GM12874 (cell line): Measurements from ENCODE around the gene TUBB4A.

Experiments used
- TF ChIP-seq, protein P1 (sequence below): IDR thresholded peaks from 2 replicates; pipeline ENCODE4 v1.5.1; 2011; ENCODE audit warnings: low read depth, mild to moderate bottlenecking, control low read depth, low read length, moderate library complexity; ENCODE audit not compliant: insufficient read depth

The TUBB4A gene

DNA sequence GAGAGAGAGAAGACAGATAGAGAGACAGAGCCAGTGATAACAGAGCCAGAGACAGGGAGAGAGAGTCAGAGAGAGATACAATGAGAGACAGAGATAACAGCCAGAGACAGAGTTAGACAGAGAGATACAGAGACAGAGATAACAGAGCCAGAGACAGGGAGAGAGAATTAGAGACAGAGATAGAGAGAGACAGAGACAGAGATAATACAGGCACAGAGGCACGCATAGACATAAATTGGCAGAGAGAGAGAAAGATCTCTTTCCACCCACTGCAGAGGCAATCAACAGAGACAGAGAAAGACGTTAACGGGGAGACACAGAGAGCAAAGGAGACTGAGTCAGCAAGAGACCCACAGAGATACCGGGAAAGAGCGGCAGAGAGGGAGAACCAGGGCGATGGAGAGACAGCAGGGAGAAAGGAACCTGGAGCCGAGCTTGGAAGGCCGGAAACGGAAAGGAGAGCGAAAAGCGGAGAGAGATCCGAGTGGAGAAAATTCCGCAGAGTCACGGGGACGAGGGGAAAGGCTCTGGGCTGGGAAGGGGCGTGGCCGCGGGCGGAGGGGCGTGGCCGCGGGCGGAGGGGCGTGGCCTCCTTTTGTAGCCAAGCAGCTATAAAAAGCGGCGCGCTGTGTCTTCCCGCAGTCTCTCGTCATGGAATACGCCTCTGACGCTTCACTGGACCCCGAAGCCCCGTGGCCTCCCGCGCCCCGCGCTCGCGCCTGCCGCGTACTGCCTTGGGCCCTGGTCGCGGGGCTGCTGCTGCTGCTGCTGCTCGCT lies 28.5 kb upstream of the TUBB4A start, which contains the start of gene TNFSF9:
Gene TNFSF9 (plus strand): TSS at position 641 of the 777 bp plus-strand sequence. CDS start 11 bp downstream, at position 652.
- TF ChIP-seq, protein P1, sequence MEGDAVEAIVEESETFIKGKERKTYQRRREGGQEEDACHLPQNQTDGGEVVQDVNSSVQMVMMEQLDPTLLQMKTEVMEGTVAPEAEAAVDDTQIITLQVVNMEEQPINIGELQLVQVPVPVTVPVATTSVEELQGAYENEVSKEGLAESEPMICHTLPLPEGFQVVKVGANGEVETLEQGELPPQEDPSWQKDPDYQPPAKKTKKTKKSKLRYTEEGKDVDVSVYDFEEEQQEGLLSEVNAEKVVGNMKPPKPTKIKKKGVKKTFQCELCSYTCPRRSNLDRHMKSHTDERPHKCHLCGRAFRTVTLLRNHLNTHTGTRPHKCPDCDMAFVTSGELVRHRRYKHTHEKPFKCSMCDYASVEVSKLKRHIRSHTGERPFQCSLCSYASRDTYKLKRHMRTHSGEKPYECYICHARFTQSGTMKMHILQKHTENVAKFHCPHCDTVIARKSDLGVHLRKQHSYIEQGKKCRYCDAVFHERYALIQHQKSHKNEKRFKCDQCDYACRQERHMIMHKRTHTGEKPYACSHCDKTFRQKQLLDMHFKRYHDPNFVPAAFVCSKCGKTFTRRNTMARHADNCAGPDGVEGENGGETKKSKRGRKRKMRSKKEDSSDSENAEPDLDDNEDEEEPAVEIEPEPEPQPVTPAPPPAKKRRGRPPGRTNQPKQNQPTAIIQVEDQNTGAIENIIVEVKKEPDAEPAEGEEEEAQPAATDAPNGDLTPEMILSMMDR: no peak

DNA sequence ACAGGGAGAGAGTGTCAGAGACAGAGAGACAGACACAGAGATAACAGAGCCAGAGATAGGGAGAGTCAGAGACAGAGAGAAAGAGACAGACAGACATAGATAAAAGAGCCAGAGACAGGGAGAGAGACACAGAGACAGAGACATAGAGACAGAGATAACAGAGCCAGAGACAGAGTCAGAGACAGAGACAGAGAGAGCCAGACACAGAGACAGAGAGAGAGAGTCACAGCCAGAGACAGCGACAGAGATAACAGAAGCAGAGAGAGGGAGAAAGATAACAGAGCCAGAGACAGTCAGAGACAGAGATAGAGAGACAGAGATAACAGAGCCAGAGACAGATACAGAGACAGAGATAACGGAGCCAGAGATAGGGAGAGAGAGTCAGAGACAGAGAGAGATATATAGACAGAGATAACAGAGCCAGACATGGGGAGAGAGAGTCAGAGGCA lies 27.9 kb upstream of the TUBB4A start:
- TF ChIP-seq, protein P1: no peak

DNA sequence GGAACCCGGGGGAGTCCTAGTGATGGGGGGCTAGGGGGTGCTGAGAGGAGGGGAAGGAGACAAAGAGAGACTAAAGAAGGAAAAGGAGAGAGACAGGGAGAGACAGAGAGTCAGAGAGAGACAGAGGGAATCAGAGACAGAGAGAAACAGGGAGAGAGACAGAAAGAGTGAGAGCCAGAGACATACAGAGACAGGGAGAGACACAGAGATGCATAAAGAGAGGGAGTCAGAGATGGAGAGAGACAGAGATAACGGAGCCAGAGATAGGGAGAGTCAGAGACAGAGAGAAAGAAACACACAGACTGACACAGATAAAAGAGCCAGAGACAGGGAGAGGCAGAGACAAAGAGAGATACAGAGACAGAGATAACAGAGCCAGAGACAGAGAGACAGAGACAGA lies 27.2 kb upstream of the TUBB4A start:
- TF ChIP-seq, protein P1: no peak

DNA sequence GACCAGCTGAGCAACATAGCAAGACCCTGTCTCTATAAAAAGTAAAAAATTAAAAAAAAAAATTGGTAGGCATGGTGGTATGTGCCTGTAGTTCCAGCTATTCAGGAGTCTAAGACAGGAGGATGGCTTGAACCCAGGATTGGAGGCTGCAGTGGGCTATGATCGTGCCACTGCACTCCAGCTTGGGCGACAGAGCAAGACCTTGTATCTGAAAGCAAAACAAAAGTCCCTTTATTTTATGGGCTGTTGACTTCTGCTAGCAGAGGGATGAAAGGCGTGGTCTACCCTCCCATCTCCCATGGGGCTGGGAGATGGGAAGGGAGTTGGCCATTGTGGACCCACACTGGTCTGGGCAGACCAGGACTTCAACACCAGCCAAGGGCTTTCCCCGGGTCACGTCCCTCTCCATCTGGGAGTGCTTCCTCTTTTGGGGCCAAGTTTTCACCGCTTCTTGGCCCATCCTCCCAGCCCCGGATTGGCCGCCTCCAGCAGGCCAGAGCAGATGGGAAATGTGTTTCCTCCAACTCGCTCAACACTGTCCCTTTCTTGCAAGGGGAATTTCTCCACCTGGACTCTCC lies 26.5 kb upstream of the TUBB4A start:
- TF ChIP-seq, protein P1: no peak

DNA sequence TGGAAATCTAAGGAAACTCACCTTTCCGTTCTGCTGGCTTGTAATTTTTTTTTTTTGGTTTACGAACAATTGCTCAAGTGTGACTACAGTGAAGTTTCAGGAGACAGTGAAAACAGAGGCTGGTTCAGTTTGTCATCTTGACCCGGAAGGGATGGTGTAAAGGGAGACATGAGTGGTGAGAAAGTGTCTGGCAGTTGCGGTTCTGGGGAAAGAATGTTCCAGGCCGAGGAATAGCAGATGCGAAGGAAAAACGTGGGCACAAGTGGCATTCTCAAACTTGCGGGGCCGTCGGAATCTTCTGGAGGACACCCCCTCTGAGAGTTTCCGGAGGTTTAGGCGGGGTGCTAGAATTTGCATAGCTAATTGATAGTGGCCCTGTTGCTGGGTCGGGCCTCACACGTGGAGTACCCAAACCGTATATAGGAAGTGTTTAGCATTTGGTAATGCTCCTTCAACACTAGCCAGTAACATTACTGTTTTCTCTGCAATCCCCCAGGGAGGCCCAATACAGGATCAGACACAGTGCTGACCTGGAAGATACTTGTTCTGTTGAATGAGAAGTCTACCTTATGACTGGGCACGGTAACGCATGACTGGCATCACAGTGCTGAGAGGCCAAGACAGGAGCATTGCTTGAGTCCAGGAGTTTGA lies 25.9 kb upstream of the TUBB4A start:
- TF ChIP-seq, protein P1: no peak

DNA sequence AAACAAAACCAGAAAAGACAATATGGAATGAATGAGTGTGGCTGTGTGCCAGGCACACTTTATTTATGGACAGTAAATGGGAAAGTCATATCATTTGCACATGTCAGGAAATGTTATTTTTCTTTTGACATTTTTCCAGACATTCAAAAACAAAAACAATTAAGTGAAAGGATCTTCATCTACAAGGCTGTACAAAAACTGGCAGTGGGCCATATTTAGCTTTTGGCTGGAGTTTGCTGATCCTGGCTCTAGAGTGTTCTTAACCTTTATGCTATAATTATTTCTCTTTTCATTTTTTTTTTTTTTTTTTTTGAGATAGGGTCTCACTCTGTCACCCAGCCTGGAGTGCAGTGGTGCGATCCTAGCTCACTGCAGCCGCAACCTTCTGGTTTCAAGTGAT lies 22.2 kb upstream of the TUBB4A start:
- TF ChIP-seq, protein P1: no peak

DNA sequence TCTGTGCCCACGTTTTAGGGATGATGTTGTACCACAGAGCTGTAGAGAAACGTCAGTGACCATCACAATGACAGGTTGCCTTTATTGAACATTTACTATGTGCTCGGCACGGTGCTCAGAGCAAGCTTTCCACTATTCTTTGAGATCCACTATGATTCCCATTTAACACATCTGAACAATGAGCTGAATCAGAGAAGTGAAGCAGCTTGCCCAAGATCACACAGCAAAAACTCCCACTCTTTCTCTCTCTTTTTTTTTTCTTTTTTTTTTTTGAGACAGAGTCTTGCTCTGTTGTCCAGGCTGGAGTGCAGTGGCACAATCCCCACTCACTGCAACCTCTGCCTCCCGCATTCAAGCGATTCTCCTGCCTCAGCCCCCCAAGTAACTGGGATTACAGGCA lies 20.6 kb upstream of the TUBB4A start:
- TF ChIP-seq, protein P1: no peak
